ENCODE measurements around the gene TMEM223.
"Not testable (repeated sequence)": the region's sequence is repeated elsewhere in the genome, so short reads cannot be mapped to it uniquely, and the experiment has no call there.

TMEM223 gene

DNA sequence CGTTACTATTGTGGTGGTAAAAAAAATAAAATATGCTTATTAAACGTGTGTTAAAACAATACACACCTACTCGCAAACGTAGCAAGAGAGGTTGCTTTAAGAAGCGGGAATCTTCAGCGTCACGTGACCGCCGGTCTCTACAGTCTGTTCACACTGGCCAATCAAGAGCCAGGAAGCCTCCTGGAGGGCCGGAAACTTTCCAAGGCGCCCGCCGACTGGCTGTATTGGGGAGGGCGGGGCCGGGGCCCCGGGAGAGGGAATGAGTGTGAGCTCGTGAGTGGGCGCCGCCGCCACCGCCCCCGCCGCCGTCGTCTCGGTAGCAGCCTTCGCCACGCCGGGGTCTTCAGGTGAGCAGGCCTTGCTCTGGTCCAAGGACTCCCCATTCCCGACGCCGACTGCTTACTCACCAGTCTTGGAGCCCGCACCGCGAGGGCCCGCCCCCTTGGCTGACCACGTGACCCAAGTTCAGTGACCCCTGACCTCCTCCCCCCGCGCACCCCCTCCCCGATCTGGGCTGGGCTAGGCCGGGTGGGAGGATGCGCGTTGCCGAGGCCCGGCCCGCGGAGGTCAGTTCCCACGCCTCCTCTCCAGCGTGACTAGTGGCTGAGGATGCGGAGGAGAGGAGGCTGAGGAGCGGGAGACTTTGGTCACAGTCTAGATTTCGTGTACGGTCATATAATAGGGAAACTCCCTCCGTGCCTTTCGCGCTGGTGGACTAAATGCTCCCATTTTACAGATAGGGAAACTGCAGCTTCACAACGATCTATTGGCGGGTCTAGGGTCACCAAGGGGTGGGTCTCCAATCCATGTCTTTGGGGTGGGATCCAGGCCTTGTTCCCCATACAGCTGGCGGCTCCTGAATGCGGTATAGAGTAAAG is 20.4 kb downstream of the TMEM223 start, which contains the start of gene TAF6L:
TSS of gene TAF6L (plus strand) at position 253 of the 878 bp plus-strand sequence. CDS start 4,388 bp downstream, outside the sequence.
- Mint-ChIP-seq H3K4me1 (peaks cover 16% of the 10 kb centered on the region), H3K4me3 (peak within 1 kb of the TSS; percentile 88 to 95 (median 94)), H3K9me3 (no peaks in the 10 kb centered on the region), H3K36me3 (ENCODE audit: low read depth) (peaks cover 25% of the 10 kb centered on the region), H3K27me3 (ENCODE audit: low read depth) (peaks cover 3% of the 10 kb centered on the region), H3K27ac (peak within 1 kb of the TSS; percentile 99)
- TF ChIP-seq, protein P1, sequence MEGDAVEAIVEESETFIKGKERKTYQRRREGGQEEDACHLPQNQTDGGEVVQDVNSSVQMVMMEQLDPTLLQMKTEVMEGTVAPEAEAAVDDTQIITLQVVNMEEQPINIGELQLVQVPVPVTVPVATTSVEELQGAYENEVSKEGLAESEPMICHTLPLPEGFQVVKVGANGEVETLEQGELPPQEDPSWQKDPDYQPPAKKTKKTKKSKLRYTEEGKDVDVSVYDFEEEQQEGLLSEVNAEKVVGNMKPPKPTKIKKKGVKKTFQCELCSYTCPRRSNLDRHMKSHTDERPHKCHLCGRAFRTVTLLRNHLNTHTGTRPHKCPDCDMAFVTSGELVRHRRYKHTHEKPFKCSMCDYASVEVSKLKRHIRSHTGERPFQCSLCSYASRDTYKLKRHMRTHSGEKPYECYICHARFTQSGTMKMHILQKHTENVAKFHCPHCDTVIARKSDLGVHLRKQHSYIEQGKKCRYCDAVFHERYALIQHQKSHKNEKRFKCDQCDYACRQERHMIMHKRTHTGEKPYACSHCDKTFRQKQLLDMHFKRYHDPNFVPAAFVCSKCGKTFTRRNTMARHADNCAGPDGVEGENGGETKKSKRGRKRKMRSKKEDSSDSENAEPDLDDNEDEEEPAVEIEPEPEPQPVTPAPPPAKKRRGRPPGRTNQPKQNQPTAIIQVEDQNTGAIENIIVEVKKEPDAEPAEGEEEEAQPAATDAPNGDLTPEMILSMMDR (IDR thresholded peaks at IDR 0.05; ENCODE audit: unreplicated experiment in 3 of 3) = no peak

DNA sequence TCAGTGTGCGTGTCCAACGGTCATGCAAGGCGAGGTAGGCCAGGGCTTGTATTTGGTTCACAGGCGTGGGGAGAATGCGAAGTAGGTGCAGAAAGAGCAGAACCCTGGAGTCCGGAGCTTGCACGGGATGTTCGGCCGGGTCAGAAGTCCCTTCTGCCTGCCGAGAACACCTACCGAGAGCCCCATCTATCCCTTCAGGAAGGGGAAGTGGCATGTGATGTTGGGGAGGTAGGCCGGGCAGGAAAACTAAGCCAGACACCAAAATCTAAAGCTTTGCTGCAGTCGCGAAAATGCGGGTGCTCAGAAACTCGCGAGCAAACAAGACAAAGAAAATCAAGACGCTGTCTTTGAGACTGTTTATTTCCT is 21.0 kb downstream of the TMEM223 start:
- Mint-ChIP-seq H3K9me3 (no peaks in the 10 kb centered on the region), H3K36me3 (ENCODE audit: low read depth) (peaks cover 24% of the 10 kb centered on the region), H3K4me3 (peak overlapping the region; percentile 88 to 95 (median 94)), H3K4me1 (peaks cover 16% of the 10 kb centered on the region), H3K27ac (peak overlapping the region; percentile 99), H3K27me3 (ENCODE audit: low read depth) (peaks cover 3% of the 10 kb centered on the region)
- TF ChIP-seq, protein P1 (IDR thresholded peaks at IDR 0.05; ENCODE audit: unreplicated experiment in 3 of 3) = no peak

DNA sequence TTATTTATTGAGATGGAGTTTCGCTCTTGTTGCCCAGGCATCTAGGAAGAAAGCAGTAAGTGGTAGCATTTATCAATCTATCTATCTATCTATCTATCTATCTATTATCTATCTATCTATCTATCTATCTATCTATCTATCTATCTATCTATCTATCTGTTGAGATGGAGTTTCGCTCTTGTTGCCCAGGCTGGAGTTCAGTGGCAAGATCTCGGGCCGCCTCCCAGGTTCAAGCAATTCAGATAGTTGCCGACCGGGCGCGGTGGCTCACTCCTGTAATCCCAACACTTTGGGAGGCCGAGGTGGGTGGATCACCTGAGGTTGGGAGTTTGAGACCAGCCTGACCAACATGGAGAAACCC is 31.0 kb downstream of the TMEM223 start:
- Mint-ChIP-seq H3K27ac (peak overlapping the region; percentile 90 to 97 (median 95)), H3K36me3 (ENCODE audit: low read depth) (peaks cover 15% of the 10 kb centered on the region), H3K4me3 (peak overlapping the region; percentile 97 to 99 (median 98)), H3K4me1 (peaks cover 17% of the 10 kb centered on the region)
- H3K27me3 Mint-ChIP-seq (ENCODE audit: low read depth); H3K9me3 Mint-ChIP-seq: not testable (repeated sequence)

DNA sequence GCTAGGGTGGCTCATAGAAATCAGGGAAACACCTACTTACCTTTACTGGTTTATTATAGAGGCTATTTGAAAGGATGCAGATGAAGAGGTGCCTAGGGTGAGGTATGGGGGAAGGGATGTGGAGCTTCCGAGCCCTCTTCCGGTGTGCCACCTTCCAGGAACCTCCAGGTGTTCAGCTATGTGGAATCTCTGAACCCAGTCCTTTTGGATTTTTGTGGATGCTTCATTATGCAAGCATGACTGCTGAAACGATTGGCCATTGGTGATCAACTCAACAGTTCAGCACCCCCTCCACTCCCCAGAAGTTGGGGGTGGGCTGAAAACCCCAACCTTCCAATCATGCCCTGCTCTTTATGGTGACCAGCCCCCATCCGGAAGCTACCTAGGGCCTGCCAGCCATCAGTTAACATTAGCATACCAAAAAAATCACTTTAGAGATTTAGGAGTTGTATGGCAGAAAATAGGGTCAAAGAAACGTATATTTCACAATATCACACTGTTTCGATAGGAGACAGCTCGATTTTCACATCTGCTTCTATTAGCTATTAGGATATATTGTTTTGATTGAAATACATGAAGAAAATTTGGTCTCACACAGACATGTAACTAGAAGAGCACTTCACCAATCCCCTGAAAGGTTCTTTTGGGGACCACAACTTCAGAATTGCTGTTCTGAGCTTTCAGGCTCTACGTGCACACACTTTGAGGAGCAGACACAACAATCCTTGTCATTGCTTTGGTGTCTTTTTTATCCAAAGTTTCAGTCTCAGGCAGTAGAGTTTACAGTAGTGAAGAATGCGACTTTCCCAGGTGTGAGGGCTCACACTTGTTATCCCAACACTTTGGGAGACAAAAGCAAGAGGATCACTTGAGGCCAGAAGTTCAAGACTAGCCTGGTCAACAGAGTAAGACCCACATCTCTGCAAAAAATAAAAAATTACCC is 33.7 kb downstream of the TMEM223 start:
- Mint-ChIP-seq H3K27ac (peak overlapping the region in 1 of 3 experiments; percentile 55), H3K36me3 (ENCODE audit: low read depth) (peaks cover 14% of the 10 kb centered on the region), H3K4me3 (peak overlapping the region in 2 of 3 experiments; percentile 15 to 28), H3K4me1 (peaks cover 27% of the 10 kb centered on the region), H3K9me3 (no peaks in the 10 kb centered on the region), H3K27me3 (ENCODE audit: low read depth) (no peaks in the 10 kb centered on the region)
- TF ChIP-seq, protein P1 (IDR thresholded peaks at IDR 0.05; ENCODE audit: unreplicated experiment in 3 of 3) = no peak

DNA sequence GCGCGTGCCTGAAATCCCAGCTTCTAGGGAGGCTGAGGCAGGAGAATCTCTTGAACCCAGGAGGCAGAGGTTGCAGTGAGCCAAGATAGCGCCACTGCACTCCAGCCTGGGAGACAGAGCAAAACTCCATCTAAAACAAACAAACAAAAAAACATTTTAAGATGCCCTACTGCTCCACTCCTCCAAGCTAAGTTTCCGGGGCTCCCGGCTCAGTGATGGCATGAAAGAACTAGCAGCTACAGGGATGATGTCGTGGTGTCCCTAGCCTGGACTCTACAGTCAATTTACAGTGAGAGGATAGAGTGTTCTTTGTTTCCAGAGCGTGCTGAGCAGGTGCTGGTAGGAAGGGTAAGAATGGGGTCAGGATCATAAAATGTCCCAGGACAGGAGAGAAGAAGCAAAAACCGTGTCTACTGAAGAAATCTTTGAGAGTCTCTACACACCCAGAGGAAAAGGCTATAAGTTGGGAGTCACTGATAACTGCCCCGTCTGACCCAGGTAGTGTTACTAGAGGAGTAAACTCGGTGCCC is 36.7 kb downstream of the TMEM223 start:
- peak overlapping the region; percentile 61 to 81 (median 78) for H3K4me3 Mint-ChIP-seq
- peak overlapping the region; percentile 27 to 70 (median 54) for H3K27ac Mint-ChIP-seq
- TF ChIP-seq, protein P1 (IDR thresholded peaks at IDR 0.05; ENCODE audit: unreplicated experiment in 3 of 3) = no peak
- H3K9me3 Mint-ChIP-seq = no peaks in the 10 kb centered on the region
- peaks cover 10% of the 10 kb centered on the region for H3K4me1 Mint-ChIP-seq
- peaks cover 10% of the 10 kb centered on the region for H3K36me3 Mint-ChIP-seq (ENCODE audit: low read depth)
- no peaks in the 10 kb centered on the region for H3K27me3 Mint-ChIP-seq (ENCODE audit: low read depth)
